Activated CD8-positive, alpha-beta T cell treated with anti-CD3 and anti-CD28 coated beads for 36 hours (primary cell): ENCODE measurements around the gene PTPN14. TPM values are rescaled to one million over a fixed set of nuclear protein-coding genes. Genes with fewer than 3 reads are reported as not detected.
"Not testable (repeated sequence)": the region's sequence is repeated elsewhere in the genome, so short reads cannot be mapped to it uniquely, and the experiment has no call there.

Experiments used
- ATAC-seq: fragments of 200-7000 bp; cut with Tn5 transposase; one replicate; pipeline ENCODE4 v1.10.0; 2021; ENCODE audit warnings: mild to moderate bottlenecking, moderate library complexity
- CTCF ChIA-PET: fragments of 350-600 bp; sonication (Branson Sonifier 250); formaldehyde crosslinking; loops from one replicate; lab custom pipeline; 2021; ENCODE audit warnings: antibody characterized with exemption; lab: Charles Lee
- POLR2A ChIA-PET: fragments of 350-600 bp; sonication (Branson Sonifier 250); formaldehyde crosslinking; loops from one replicate; lab custom pipeline; 2021; ENCODE audit warnings: antibody characterized with exemption; lab: Charles Lee
- DNase-seq: peaks from one replicate; pipeline ENCODE4 v3.0.0-alpha.2; 2020
- H3K27ac Mint-ChIP-seq: one replicate; pipeline ENCODE4 v1.8.0; 2021; ENCODE audit warnings: mild to moderate bottlenecking, mixed read lengths
- H3K27me3 Mint-ChIP-seq: one replicate; pipeline ENCODE4 v1.8.0; 2021; ENCODE audit warnings: mixed read lengths
- H3K36me3 Mint-ChIP-seq: one replicate; pipeline ENCODE4 v1.8.0; 2021; ENCODE audit warnings: low read depth, mixed read lengths
- H3K4me1 Mint-ChIP-seq: one replicate; pipeline ENCODE4 v1.8.0; 2021; ENCODE audit warnings: low read depth, mixed read lengths
- H3K4me3 Mint-ChIP-seq: one replicate; pipeline ENCODE4 v1.8.0; 2021; ENCODE audit warnings: mild to moderate bottlenecking, moderate library complexity, mixed read lengths
- H3K9me3 Mint-ChIP-seq: one replicate; pipeline ENCODE4 v1.8.0; 2021; ENCODE audit warnings: mixed read lengths
- intact Hi-C: fragments of 100-400 bp; cut with micrococcal nuclease; formaldehyde crosslinking; loops from one replicate; pipeline ENCODE4 v1.10.0; 2022
- total RNA-seq, 2 experiments: library from RNA; stranded (reverse); gene quantifications; one replicate each; pipeline ENCODE4 v1.2.3, GENCODE V29; 2021
- TF ChIP-seq, protein P1 (sequence below): fragments of 200-600 bp; IDR thresholded peaks from one replicate; pipeline ENCODE4 v1.8.0; 2022; ENCODE audit warnings: antibody characterized with exemption, mild to moderate bottlenecking

PTPN14 gene
- total RNA-seq, 2 experiments from 2014 or later = 0.27 to 0.34 TPM

DNA sequence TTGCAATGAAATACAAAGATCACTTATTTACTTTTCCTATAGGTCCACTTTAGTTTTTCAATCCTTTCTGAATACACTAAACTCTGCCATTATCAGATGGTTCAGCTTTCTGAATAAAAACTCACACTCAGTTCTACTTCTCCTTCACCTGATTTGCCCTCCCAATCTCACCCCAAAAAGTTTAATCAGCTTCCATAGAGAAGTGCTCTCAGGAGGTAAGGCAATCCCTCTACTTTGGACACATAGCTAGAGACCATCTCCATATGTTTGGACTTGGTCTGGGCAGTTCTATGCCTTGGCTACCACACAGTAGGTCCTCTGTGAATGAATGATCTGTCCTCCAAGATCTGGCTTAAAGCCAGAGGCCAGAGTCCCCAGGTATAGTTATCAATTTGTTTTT is 40.9 kb downstream of the PTPN14 start:
- TF ChIP-seq, protein P1, sequence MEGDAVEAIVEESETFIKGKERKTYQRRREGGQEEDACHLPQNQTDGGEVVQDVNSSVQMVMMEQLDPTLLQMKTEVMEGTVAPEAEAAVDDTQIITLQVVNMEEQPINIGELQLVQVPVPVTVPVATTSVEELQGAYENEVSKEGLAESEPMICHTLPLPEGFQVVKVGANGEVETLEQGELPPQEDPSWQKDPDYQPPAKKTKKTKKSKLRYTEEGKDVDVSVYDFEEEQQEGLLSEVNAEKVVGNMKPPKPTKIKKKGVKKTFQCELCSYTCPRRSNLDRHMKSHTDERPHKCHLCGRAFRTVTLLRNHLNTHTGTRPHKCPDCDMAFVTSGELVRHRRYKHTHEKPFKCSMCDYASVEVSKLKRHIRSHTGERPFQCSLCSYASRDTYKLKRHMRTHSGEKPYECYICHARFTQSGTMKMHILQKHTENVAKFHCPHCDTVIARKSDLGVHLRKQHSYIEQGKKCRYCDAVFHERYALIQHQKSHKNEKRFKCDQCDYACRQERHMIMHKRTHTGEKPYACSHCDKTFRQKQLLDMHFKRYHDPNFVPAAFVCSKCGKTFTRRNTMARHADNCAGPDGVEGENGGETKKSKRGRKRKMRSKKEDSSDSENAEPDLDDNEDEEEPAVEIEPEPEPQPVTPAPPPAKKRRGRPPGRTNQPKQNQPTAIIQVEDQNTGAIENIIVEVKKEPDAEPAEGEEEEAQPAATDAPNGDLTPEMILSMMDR = no peak
- no peak for DNase-seq
- no peaks in the 10 kb centered on the region for H3K9me3 Mint-ChIP-seq
- H3K27me3 Mint-ChIP-seq = peaks cover 1% of the 10 kb centered on the region
- no peaks in the 10 kb centered on the region for H3K36me3 Mint-ChIP-seq
- ATAC-seq = no peak
- H3K4me1 Mint-ChIP-seq = no peaks in the 10 kb centered on the region
- intact Hi-C loops = loop anchor here (10.0 kb wide), 1 partner anchor 64 kb away; no protein-coding TSS in a partner anchor
- ChIA-PET POLR2A (no interaction called here), CTCF (no interaction called here)
- H3K27ac Mint-ChIP-seq = no peak overlapping the region
- no peak overlapping the region for H3K4me3 Mint-ChIP-seq

GRCh38 chr1:214509622-214510021 is 41.8 kb downstream of the PTPN14 start:
- DNase-seq, CTCF ChIA-PET, H3K4me3 Mint-ChIP-seq, H3K27me3 Mint-ChIP-seq, H3K4me1 Mint-ChIP-seq, ATAC-seq, H3K36me3 Mint-ChIP-seq, H3K9me3 Mint-ChIP-seq, H3K27ac Mint-ChIP-seq: not testable (repeated sequence)
- POLR2A ChIA-PET = interaction anchor here (1.0 kb wide), 1 partner anchor 16 kb away, joined by 3 read pairs; no protein-coding TSS in a partner anchor
- intact Hi-C loops = loop anchor here (10.0 kb wide), 1 partner anchor 65 kb away; no protein-coding TSS in a partner anchor

- ATAC-seq (no peak), DNase-seq (no peak)
- TF ChIP-seq, protein P1 = no peak
- ChIA-PET CTCF (no interaction called here), POLR2A (no interaction called here)
- H3K9me3 Mint-ChIP-seq = no peaks in the 10 kb centered on the region
- no peak overlapping the region for H3K4me3 Mint-ChIP-seq
- H3K4me1 Mint-ChIP-seq = no peaks in the 10 kb centered on the region
- no peak overlapping the region for H3K27ac Mint-ChIP-seq
- intact Hi-C loops = no loop called here
- H3K36me3 Mint-ChIP-seq = no peaks in the 10 kb centered on the region
- peaks cover 6% of the 10 kb centered on the region for H3K27me3 Mint-ChIP-seq
These were observed 44.4 kb downstream of the PTPN14 start for GRCh38 chr1:214506972-214507431.

DNA sequence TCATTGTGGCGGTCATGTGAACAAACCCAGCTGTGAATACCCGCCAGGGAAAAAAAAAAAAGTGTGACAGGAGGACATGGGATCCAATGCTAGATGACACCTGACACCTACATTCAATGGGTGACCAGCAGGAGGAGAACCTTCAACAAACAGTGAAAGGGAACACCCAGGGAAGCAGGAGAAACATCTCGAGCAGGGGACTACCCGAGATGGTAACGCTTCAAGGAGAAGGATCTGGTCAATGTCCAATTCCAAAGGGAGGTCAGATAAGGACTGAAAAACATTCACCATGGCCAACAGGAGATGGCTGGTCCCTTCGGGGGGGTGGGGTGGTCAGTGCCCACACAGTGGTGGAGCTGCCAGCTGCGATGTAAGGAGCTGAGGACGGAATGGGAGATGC is 46.3 kb downstream of the PTPN14 start:
- H3K27ac Mint-ChIP-seq = no peak overlapping the region
- TF ChIP-seq, protein P1 = no peak
- no peaks in the 10 kb centered on the region for H3K9me3 Mint-ChIP-seq
- DNase-seq = no peak
- H3K4me3 Mint-ChIP-seq = no peak overlapping the region
- POLR2A ChIA-PET = interaction anchor here (0.7 kb wide), 1 partner anchor 72 kb away, joined by 3 read pairs; no protein-coding TSS in a partner anchor
- H3K4me1 Mint-ChIP-seq = no peaks in the 10 kb centered on the region
- CTCF ChIA-PET = interaction anchor here (1.0 kb wide), 1 partner anchor 243 kb away, joined by 3 read pairs; no protein-coding TSS in a partner anchor
- no peak for ATAC-seq
- H3K36me3 Mint-ChIP-seq = no peaks in the 10 kb centered on the region
- intact Hi-C loops = no loop called here
- H3K27me3 Mint-ChIP-seq = peaks cover 11% of the 10 kb centered on the region

- POLR2A ChIA-PET = no interaction called here
- TF ChIP-seq, protein P1 = no peak
- intact Hi-C loops = no loop called here
- Mint-ChIP-seq H3K4me3 (no peak overlapping the region), H3K4me1 (no peaks in the 10 kb centered on the region), H3K9me3 (no peaks in the 10 kb centered on the region), H3K36me3 (no peaks in the 10 kb centered on the region), H3K27me3 (peaks cover 11% of the 10 kb centered on the region), H3K27ac (no peak overlapping the region)
- no peak for DNase-seq
- ATAC-seq = no peak
- CTCF ChIA-PET = interaction anchor here (1.5 kb wide), 1 partner anchor 12 kb away, joined by 4 read pairs; no protein-coding TSS in a partner anchor
These were observed 47.1 kb downstream of the PTPN14 start for GRCh38 chr1:214504330-214504729.
